Fibroblast of skin of left biceps (primary cell): ENCODE data around the gene FAM184B.

ENCODE experiments used
- DNase-seq, 2 experiments: peaks; one replicate each; pipeline ENCODE4 v3.0.0-alpha.2; 2013; ENCODE audit warnings: low read depth in 2 of 2

FAM184B gene

GRCh38 chr4:17636341-17636695 lies 145.1 kb downstream of the FAM184B start:
- no peak for DNase-seq

- no peak for DNase-seq
Observed at GRCh38 chr4:17635056-17635455, 146.4 kb downstream of the FAM184B start.

- no peak for DNase-seq
Observed at GRCh38 chr4:17633600-17633999, 147.8 kb downstream of the FAM184B start.

GRCh38 chr4:17630228-17630627 lies 151.2 kb downstream of the FAM184B start:
- DNase-seq, result no peak

GRCh38 chr4:17624821-17625220 lies 156.6 kb downstream of the FAM184B start:
- DNase-seq, result no peak

GRCh38 chr4:17623451-17624001 lies 157.9 kb downstream of the FAM184B start:
- no peak for DNase-seq

- no peak for DNase-seq
Observed at GRCh38 chr4:17619416-17620105, 161.9 kb downstream of the FAM184B start.

GRCh38 chr4:17618926-17619325 lies 162.5 kb downstream of the FAM184B start:
- DNase-seq, result no peak

- no peak for DNase-seq
Observed at GRCh38 chr4:17616283-17616682, 165.1 kb downstream of the FAM184B start.

GRCh38 chr4:17614416-17615299 lies 166.8 kb downstream of the FAM184B start, which contains the start of gene MED28:
MED28 (plus strand) TSS chr4:17614641; CDS start chr4:17614655, 14 bp downstream.
- DNase-seq, result peak; percentile 84

GRCh38 chr4:17613761-17614415 lies 167.5 kb downstream of the FAM184B start:
- peak in 1 of 2 experiments; percentile 31 for DNase-seq

GRCh38 chr4:17605236-17605635 lies 176.2 kb downstream of the FAM184B start:
- DNase-seq, result no peak

GRCh38 chr4:17599826-17600225 lies 181.6 kb downstream of the FAM184B start:
- no peak for DNase-seq

GRCh38 chr4:17597517-17597916 lies 183.9 kb downstream of the FAM184B start:
- DNase-seq, result no peak

GRCh38 chr4:17595471-17596005 lies 185.9 kb downstream of the FAM184B start:
- DNase-seq, result no peak

- no peak for DNase-seq
Observed at GRCh38 chr4:17589355-17589754, 192.1 kb downstream of the FAM184B start.

GRCh38 chr4:17587094-17587822 lies 194.2 kb downstream of the FAM184B start:
- no peak for DNase-seq

GRCh38 chr4:17584521-17585213 lies 196.8 kb downstream of the FAM184B start:
- no peak for DNase-seq

GRCh38 chr4:17583941-17584340 lies 197.5 kb downstream of the FAM184B start:
- DNase-seq, result no peak

GRCh38 chr4:17583276-17583675 lies 198.1 kb downstream of the FAM184B start:
- DNase-seq, result no peak

GRCh38 chr4:17580969-17581368 lies 200.5 kb downstream of the FAM184B start:
- DNase-seq, result no peak
